Activated B cell treated with CpG ODN at 0.5 μM for 24 hours (primary cell): Measurements from ENCODE around the gene B4GALT2. TPM values are rescaled to one million over a fixed set of nuclear protein-coding genes. Genes with fewer than 3 reads are reported as not detected.

Experiments
- ATAC-seq: fragments of 200-7000 bp; cut with Tn5 transposase; one replicate; pipeline ENCODE4 v1.10.0; 2021; ENCODE audit warnings: low read depth, mild to moderate bottlenecking, moderate library complexity
- CTCF ChIA-PET: fragments of 350-600 bp; sonication (Branson Sonifier 250); formaldehyde crosslinking; loops from one replicate; lab custom pipeline; 2021; ENCODE audit warnings: antibody characterized with exemption; lab: Charles Lee
- POLR2A ChIA-PET: fragments of 350-600 bp; sonication (Branson Sonifier 250); formaldehyde crosslinking; loops from one replicate; lab custom pipeline; 2021; ENCODE audit warnings: antibody characterized with exemption; lab: Charles Lee
- DNase-seq: peaks from one replicate; pipeline ENCODE4 v3.0.0; 2022
- H3K27ac Mint-ChIP-seq: one replicate; pipeline ENCODE4 v1.8.0; 2020; ENCODE audit warnings: mixed read lengths
- H3K27me3 Mint-ChIP-seq: one replicate; pipeline ENCODE4 v1.8.0; 2021; ENCODE audit warnings: mixed read lengths
- H3K36me3 Mint-ChIP-seq: one replicate; pipeline ENCODE4 v1.8.0; 2021; ENCODE audit warnings: low read depth, mixed read lengths
- H3K4me1 Mint-ChIP-seq: one replicate; pipeline ENCODE4 v1.8.0; 2021; ENCODE audit warnings: mixed read lengths
- H3K4me3 Mint-ChIP-seq: one replicate; pipeline ENCODE4 v1.8.0; 2020; ENCODE audit warnings: mild to moderate bottlenecking, mixed read lengths
- H3K9me3 Mint-ChIP-seq: one replicate; pipeline ENCODE4 v1.8.0; 2020; ENCODE audit warnings: mixed read lengths
- CTCF ChIP-seq: fragments of 200-600 bp; IDR thresholded peaks from one replicate; pipeline ENCODE4 v1.8.0; 2022; ENCODE audit warnings: antibody characterized with exemption, mild to moderate bottlenecking
- intact Hi-C: fragments of 100-400 bp; cut with micrococcal nuclease; formaldehyde crosslinking; loops from one replicate; pipeline ENCODE4 v1.15.1; 2024
- total RNA-seq: library from RNA; stranded (reverse); gene quantifications from 2 replicates; pipeline ENCODE4 v1.2.3, GENCODE V29; 2022

The B4GALT2 gene
- total RNA-seq, 1 donor from 2014 or later, result 8.1 TPM

- CTCF ChIA-PET, result interaction anchor here (1.3 kb wide), 1 partner anchor 9 kb away, joined by 4 read pairs; no protein-coding TSS in a partner anchor
- no peaks in the 10 kb centered on the region for H3K27me3 Mint-ChIP-seq
- no peak for ATAC-seq
- POLR2A ChIA-PET, result no interaction called here
- H3K4me1 Mint-ChIP-seq, result peaks cover 40% of the 10 kb centered on the region
- no peak for TF ChIP-seq CTCF
- H3K27ac Mint-ChIP-seq, result no peak overlapping the region
- no peaks in the 10 kb centered on the region for H3K9me3 Mint-ChIP-seq
- no peak overlapping the region for H3K4me3 Mint-ChIP-seq
- intact Hi-C loops, result no loop called here
- no peak for DNase-seq
- peaks cover 2% of the 10 kb centered on the region for H3K36me3 Mint-ChIP-seq
Observed at GRCh38 chr1:44027320-44027719, 48.3 kb downstream of the B4GALT2 start.

GRCh38 chr1:44029260-44029910 is 50.4 kb downstream of the B4GALT2 start:
- ChIA-PET POLR2A (interaction anchor here (0.5 to 2.4 kb wide), 9 partner anchors 14 to 702 kb away, joined by 3 to 12 read pairs (median 3); partner anchors contain the start of genes ATP6V0B, DPH2, IPO13 and RNU5D-1), CTCF (interaction anchor here (1.4 kb wide), 1 partner anchor 23 kb away, joined by 6 read pairs; no protein-coding TSS in a partner anchor)
- Mint-ChIP-seq H3K27me3 (no peaks in the 10 kb centered on the region), H3K9me3 (no peaks in the 10 kb centered on the region), H3K27ac (peak overlapping the region; percentile 97), H3K4me1 (peaks cover 39% of the 10 kb centered on the region), H3K36me3 (peaks cover 2% of the 10 kb centered on the region), H3K4me3 (peak overlapping the region; percentile 95)
- ATAC-seq (peak; percentile 20), DNase-seq (no peak)
- no peak for TF ChIP-seq CTCF
- intact Hi-C loops, result no loop called here

GRCh38 chr1:44029911-44030604 is 51.0 kb downstream of the B4GALT2 start:
- CTCF ChIA-PET, result interaction anchor here (1.2 to 1.4 kb wide), 2 partner anchors 16 to 24 kb away, joined by 3 to 6 read pairs; no protein-coding TSS in a partner anchor
- intact Hi-C loops, result loop anchor here (1.0 to 5.0 kb wide), 8 partner anchors 25 to 1657 kb away; partner anchors contain the start of genes ARMH1, ARTN, ATP6V0B and CCDC24
- POLR2A ChIA-PET, result interaction anchor here (0.5 to 2.4 kb wide), 14 partner anchors 13 to 779 kb away, joined by 3 to 12 read pairs (median 3); partner anchors contain the start of genes ATP6V0B, DPH2, IPO13 and RNU5D-1
- Mint-ChIP-seq H3K36me3 (peaks cover 2% of the 10 kb centered on the region), H3K27me3 (no peaks in the 10 kb centered on the region), H3K4me1 (peaks cover 32% of the 10 kb centered on the region), H3K4me3 (peak overlapping the region; percentile 95), H3K9me3 (no peaks in the 10 kb centered on the region), H3K27ac (peak overlapping the region; percentile 97)
- no peak for TF ChIP-seq CTCF
- ATAC-seq, result peak; percentile 76
- DNase-seq, result peak; percentile 93

- ATAC-seq (peak; percentile 43), DNase-seq (no peak)
- ChIA-PET POLR2A (interaction anchor here (0.6 to 2.4 kb wide), 17 partner anchors 25 to 1661 kb away, joined by 3 to 12 read pairs (median 3); partner anchors contain the start of genes ATP6V0B, DMAP1, DPH2 and IPO13), CTCF (interaction anchor here (1.2 to 1.4 kb wide), 2 partner anchors 15 to 25 kb away, joined by 3 to 6 read pairs; no protein-coding TSS in a partner anchor)
- intact Hi-C loops, result loop anchor here (1.0 to 5.0 kb wide), 8 partner anchors 25 to 1657 kb away; partner anchors contain the start of genes ARMH1, ARTN, ATP6V0B and CCDC24
- H3K27me3 Mint-ChIP-seq, result no peaks in the 10 kb centered on the region
- no peak for TF ChIP-seq CTCF
- no peaks in the 10 kb centered on the region for H3K9me3 Mint-ChIP-seq
- peaks cover 27% of the 10 kb centered on the region for H3K4me1 Mint-ChIP-seq
- peaks cover 2% of the 10 kb centered on the region for H3K36me3 Mint-ChIP-seq
- H3K27ac Mint-ChIP-seq, result peak overlapping the region; percentile 73
- peak overlapping the region; percentile 88 for H3K4me3 Mint-ChIP-seq
Observed at GRCh38 chr1:44030605-44031251, 51.7 kb downstream of the B4GALT2 start.
